ENCODE results near the gene CIPC.

CIPC gene

GRCh38 chr14:77111021-77111420 lies 13.0 kb downstream of the CIPC start:
- no peak overlapping the region for H2AFZ ChIP-seq (ENCODE audit: low read length)
- no peaks in the 10 kb centered on the region for H3K9me2 ChIP-seq (replicated peaks; ENCODE audit: low read depth, low read length)
- H4K20me1 ChIP-seq (ENCODE audit: insufficient read depth, low read length, poor library complexity, severe bottlenecking): no peaks in the 10 kb centered on the region
- no peaks in the 10 kb centered on the region for H3K79me2 ChIP-seq (ENCODE audit: insufficient read depth, low read length)
- H3K9me3 ChIP-seq (ENCODE audit: insufficient read depth, low read depth, low read length): no peaks in the 10 kb centered on the region
- H3F3A ChIP-seq (ENCODE audit: low read depth): no peaks in the 10 kb centered on the region
- H3K9ac ChIP-seq (ENCODE audit: low read depth, low read length, poor library complexity, severe bottlenecking): no peak overlapping the region
- H3K36me3 ChIP-seq (ENCODE audit: insufficient read depth, low read length): peaks cover 36% of the 10 kb centered on the region; the same call in 1 of the 2 replicates
- H3K4me3 ChIP-seq (ENCODE audit: low read length, poor library complexity, severe bottlenecking): no peak overlapping the region
- no peaks in the 10 kb centered on the region for H3K27me3 ChIP-seq (ENCODE audit: insufficient read depth, low read length, poor library complexity, severe bottlenecking)
- no peaks in the 10 kb centered on the region for H3K4me1 ChIP-seq (ENCODE audit: insufficient read depth, low read length, poor library complexity, severe bottlenecking)
- no peak overlapping the region for H3K4me2 ChIP-seq (ENCODE audit: low read depth, low read length, poor library complexity, severe bottlenecking)
- TF ChIP-seq EZH2phosphoT487 (IDR thresholded peaks at IDR 0.05; ENCODE audit: borderline replicate concordance) (no peak), CTCF (conservative IDR thresholded peaks at IDR 0.05; ENCODE audit: low read length) (no peak)

DNA sequence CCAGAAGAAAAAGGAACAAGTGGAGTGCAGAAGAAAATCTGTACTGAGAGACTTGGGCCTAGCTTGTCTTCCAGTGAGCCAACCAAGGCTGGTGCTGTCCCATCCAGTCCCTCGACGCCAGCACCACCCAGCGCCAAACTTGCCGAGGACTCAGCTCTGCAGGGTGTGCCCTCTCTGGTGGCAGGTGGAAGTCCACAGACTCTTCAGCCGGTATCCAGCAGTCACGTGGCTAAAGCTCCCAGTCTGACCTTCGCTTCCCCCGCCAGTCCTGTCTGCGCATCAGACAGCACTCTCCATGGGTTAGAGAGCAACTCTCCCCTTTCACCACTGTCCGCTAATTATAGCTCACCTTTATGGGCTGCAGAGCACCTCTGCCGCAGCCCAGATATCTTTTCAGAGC lies 15.6 kb downstream of the CIPC start:
- TF ChIP-seq CTCF (conservative IDR thresholded peaks at IDR 0.05; ENCODE audit: low read length): no peak
- TF ChIP-seq EZH2phosphoT487 (IDR thresholded peaks at IDR 0.05; ENCODE audit: borderline replicate concordance): no peak
- Histone ChIP-seq H3F3A (ENCODE audit: low read depth) (no peaks in the 10 kb centered on the region), H3K36me3 (ENCODE audit: insufficient read depth, low read length) (peaks cover 36% of the 10 kb centered on the region; the same call in 1 of the 2 replicates), H3K4me2 (ENCODE audit: low read depth, low read length, poor library complexity, severe bottlenecking) (no peak overlapping the region), H2AFZ (ENCODE audit: low read length) (no peak overlapping the region), H3K9ac (ENCODE audit: low read depth, low read length, poor library complexity, severe bottlenecking) (no peak overlapping the region), H4K20me1 (ENCODE audit: insufficient read depth, low read length, poor library complexity, severe bottlenecking) (no peaks in the 10 kb centered on the region), H3K9me2 (replicated peaks; ENCODE audit: low read depth, low read length) (no peaks in the 10 kb centered on the region), H3K4me3 (ENCODE audit: low read length, poor library complexity, severe bottlenecking) (no peak overlapping the region), H3K27me3 (ENCODE audit: insufficient read depth, low read length, poor library complexity, severe bottlenecking) (no peaks in the 10 kb centered on the region), H3K4me1 (ENCODE audit: insufficient read depth, low read length, poor library complexity, severe bottlenecking) (no peaks in the 10 kb centered on the region), H3K79me2 (ENCODE audit: insufficient read depth, low read length) (no peaks in the 10 kb centered on the region), H3K9me3 (ENCODE audit: insufficient read depth, low read depth, low read length) (no peaks in the 10 kb centered on the region)

DNA sequence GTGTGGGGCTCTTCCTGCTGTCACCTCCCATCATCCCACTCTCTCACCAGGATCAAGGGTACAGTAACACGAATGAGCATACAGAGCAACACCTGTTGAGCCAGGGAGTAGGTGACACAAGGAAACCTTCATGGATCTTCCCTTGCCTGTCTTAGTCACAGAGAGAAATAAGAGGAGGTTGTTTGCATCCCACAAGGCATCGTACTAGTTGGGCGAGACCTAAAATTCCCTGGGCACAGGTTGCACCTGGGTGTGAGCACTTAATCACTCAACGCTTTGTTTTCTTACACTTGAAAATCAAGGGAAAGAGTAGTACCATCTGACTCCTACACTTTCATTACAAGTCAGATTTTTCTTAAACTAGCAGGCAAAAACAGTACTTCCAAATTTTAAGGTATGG lies 16.6 kb downstream of the CIPC start:
- Histone ChIP-seq H3K9me2 (replicated peaks; ENCODE audit: low read depth, low read length) (no peaks in the 10 kb centered on the region), H3K4me1 (ENCODE audit: insufficient read depth, low read length, poor library complexity, severe bottlenecking) (no peaks in the 10 kb centered on the region), H3K9ac (ENCODE audit: low read depth, low read length, poor library complexity, severe bottlenecking) (no peak overlapping the region), H4K20me1 (ENCODE audit: insufficient read depth, low read length, poor library complexity, severe bottlenecking) (no peaks in the 10 kb centered on the region), H2AFZ (ENCODE audit: low read length) (no peak overlapping the region), H3K27me3 (ENCODE audit: insufficient read depth, low read length, poor library complexity, severe bottlenecking) (no peaks in the 10 kb centered on the region), H3K79me2 (ENCODE audit: insufficient read depth, low read length) (no peaks in the 10 kb centered on the region), H3K4me3 (ENCODE audit: low read length, poor library complexity, severe bottlenecking) (no peak overlapping the region), H3K9me3 (ENCODE audit: insufficient read depth, low read depth, low read length) (no peaks in the 10 kb centered on the region), H3K4me2 (ENCODE audit: low read depth, low read length, poor library complexity, severe bottlenecking) (no peak overlapping the region), H3K36me3 (ENCODE audit: insufficient read depth, low read length) (peaks cover 35% of the 10 kb centered on the region; the same call in 1 of the 2 replicates), H3F3A (ENCODE audit: low read depth) (no peaks in the 10 kb centered on the region)
- TF ChIP-seq EZH2phosphoT487 (IDR thresholded peaks at IDR 0.05; ENCODE audit: borderline replicate concordance): no peak
- no peak for TF ChIP-seq CTCF (conservative IDR thresholded peaks at IDR 0.05; ENCODE audit: low read length)

All from Loucy (cell line).